Measurements from ENCODE around the gene CDH13.

DNA sequence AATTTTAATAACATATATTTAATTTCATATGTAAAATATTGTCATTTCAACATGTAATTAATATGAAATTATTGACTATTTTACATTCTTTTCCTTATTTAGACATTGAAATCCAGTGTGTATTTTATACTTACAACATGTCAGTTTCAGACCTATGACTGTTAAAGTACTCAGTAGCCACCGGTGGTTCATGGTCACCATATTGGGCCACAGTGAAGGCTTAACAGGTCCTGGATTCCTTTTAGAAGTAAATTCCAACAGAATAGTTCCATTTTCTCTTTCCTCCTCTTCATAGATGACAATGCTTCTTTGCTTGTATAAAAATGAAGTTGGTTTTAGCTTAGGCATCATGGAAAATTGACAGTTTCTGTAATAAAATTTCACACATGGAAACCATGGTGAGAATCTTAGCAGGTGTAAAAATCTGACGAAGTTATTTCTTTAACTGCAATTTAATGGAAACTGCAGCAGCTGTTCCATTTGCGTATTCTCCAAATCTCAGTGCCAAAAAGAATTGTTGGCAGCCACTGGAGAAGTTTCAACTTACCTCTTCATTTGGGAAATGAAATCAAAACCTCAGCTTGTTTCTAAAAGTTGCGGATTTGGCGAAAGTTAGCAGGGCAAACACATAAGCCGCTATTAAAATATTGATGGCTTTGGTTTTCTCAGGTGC is 231.1 kb downstream of the CDH13 start:
- TF ChIP-seq, protein P1, sequence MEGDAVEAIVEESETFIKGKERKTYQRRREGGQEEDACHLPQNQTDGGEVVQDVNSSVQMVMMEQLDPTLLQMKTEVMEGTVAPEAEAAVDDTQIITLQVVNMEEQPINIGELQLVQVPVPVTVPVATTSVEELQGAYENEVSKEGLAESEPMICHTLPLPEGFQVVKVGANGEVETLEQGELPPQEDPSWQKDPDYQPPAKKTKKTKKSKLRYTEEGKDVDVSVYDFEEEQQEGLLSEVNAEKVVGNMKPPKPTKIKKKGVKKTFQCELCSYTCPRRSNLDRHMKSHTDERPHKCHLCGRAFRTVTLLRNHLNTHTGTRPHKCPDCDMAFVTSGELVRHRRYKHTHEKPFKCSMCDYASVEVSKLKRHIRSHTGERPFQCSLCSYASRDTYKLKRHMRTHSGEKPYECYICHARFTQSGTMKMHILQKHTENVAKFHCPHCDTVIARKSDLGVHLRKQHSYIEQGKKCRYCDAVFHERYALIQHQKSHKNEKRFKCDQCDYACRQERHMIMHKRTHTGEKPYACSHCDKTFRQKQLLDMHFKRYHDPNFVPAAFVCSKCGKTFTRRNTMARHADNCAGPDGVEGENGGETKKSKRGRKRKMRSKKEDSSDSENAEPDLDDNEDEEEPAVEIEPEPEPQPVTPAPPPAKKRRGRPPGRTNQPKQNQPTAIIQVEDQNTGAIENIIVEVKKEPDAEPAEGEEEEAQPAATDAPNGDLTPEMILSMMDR (IDR thresholded peaks at IDR 0.05): no peak
- no peak for TF ChIP-seq ZFX (IDR thresholded peaks at IDR 0.05; ENCODE audit: borderline replicate concordance)
